Liver (tissue), 9 donors: ENCODE data around the gene TAS1R1. TPM values are rescaled to one million over a fixed set of nuclear protein-coding genes. Genes with fewer than 3 reads are reported as not detected.

ENCODE experiments used
- DNase-seq: peaks from one replicate; pipeline ENCODE4 v3.0.0-alpha.2; 2017; ENCODE audit warnings: low spot score
- H3K27ac ChIP-seq, 2 donors: one replicate each; pipeline ENCODE4 v1.7.0; 2013; ENCODE audit warnings: inconsistent platforms in 2 of 2, low read length in 2 of 2, control low read depth in 1 of 2, low read depth in 1 of 2, mild to moderate bottlenecking in 1 of 2
- H3K27me3 ChIP-seq, 4 donors: one replicate each; pipeline versions ENCODE4 v1.6.1 to v1.7.0; 2013; ENCODE audit warnings: low read length in 3 of 4, inconsistent platforms in 1 of 4, mild to moderate bottlenecking in 1 of 4, moderate library complexity in 1 of 4; ENCODE audit not compliant: control insufficient read depth in 4 of 4, insufficient read depth in 4 of 4
- H3K36me3 ChIP-seq, 4 donors: one replicate each; pipeline versions ENCODE4 v1.6.1 to v1.7.0; 2013; ENCODE audit warnings: low read length in 3 of 4, mild to moderate bottlenecking in 3 of 4, low read depth in 1 of 4, moderate library complexity in 1 of 4; ENCODE audit not compliant: control insufficient read depth in 4 of 4, insufficient read depth in 3 of 4
- H3K4me1 ChIP-seq, 4 donors: one replicate each; pipeline versions ENCODE4 v1.6.1 to v1.7.0; 2013; ENCODE audit warnings: low read length in 3 of 4, mild to moderate bottlenecking in 3 of 4, moderate library complexity in 1 of 4; ENCODE audit not compliant: control insufficient read depth in 4 of 4, insufficient read depth in 4 of 4
- H3K4me3 ChIP-seq, 3 donors: one replicate each; pipeline versions ENCODE4 v1.6.1 to v1.7.0; 2013; ENCODE audit warnings: low read length in 3 of 3, control low read depth in 1 of 3, low read depth in 1 of 3, mild to moderate bottlenecking in 1 of 3
- H3K9ac ChIP-seq, 2 donors: one replicate each; pipeline ENCODE4 v1.7.0; 2013; ENCODE audit warnings: low read length in 2 of 2, mild to moderate bottlenecking in 2 of 2, moderate library complexity in 2 of 2, control low read depth in 1 of 2, low read depth in 1 of 2
- H3K9me3 ChIP-seq, 4 donors: one replicate each; pipeline versions ENCODE4 v1.6.1 to v1.7.0; 2013; ENCODE audit warnings: low read length in 3 of 4; ENCODE audit not compliant: control insufficient read depth in 4 of 4
- FOXA1 ChIP-seq: IDR thresholded peaks from 2 replicates; pipeline ENCODE4 v1.6.1; 2016; ENCODE audit warnings: antibody characterized with exemption
- FOXA2 ChIP-seq: IDR thresholded peaks from 2 replicates; pipeline ENCODE4 v1.6.1; 2016; ENCODE audit warnings: antibody characterized with exemption
- GABPA ChIP-seq, 2 donors: IDR thresholded peaks in 1 of 2; conservative IDR thresholded peaks in 1 of 2; 2 replicates each; pipeline ENCODE4 v1.6.1; 2016; ENCODE audit warnings: antibody characterized with exemption in 2 of 2, mild to moderate bottlenecking in 1 of 2, moderate library complexity in 1 of 2
- HNF4A ChIP-seq, 2 donors: conservative IDR thresholded peaks; 2 replicates each; pipeline ENCODE4 v1.6.1; 2016; ENCODE audit warnings: antibody characterized with exemption in 2 of 2, mild to moderate bottlenecking in 2 of 2
- HNF4G ChIP-seq: IDR thresholded peaks from 2 replicates; pipeline ENCODE4 v1.6.1; 2016; ENCODE audit warnings: antibody characterized with exemption
- JUND ChIP-seq, 2 donors: IDR thresholded peaks; 2 replicates each; pipeline ENCODE4 v1.6.1; 2016; ENCODE audit warnings: antibody characterized with exemption in 2 of 2
- NR2F2 ChIP-seq: IDR thresholded peaks from 2 replicates; pipeline ENCODE4 v1.6.1; 2016; ENCODE audit warnings: antibody characterized with exemption
- RAD21 ChIP-seq, 2 donors: IDR thresholded peaks; 2 replicates each; pipeline ENCODE4 v1.6.1; 2016; ENCODE audit warnings: antibody characterized with exemption in 2 of 2, mild to moderate bottlenecking in 2 of 2
- RXRA ChIP-seq, 2 donors: IDR thresholded peaks; 2 replicates each; pipeline ENCODE4 v1.6.1; 2017 to 2018; ENCODE audit warnings: antibody characterized with exemption in 2 of 2, mild to moderate bottlenecking in 1 of 2
- SP1 ChIP-seq: IDR thresholded peaks from 2 replicates; pipeline ENCODE4 v1.6.1; 2018; ENCODE audit warnings: antibody characterized with exemption, mild to moderate bottlenecking
- TAF1 ChIP-seq: conservative IDR thresholded peaks from 2 replicates; pipeline ENCODE4 v1.6.1; 2016; ENCODE audit warnings: antibody characterized with exemption, mild to moderate bottlenecking
- YY1 ChIP-seq: IDR thresholded peaks from 2 replicates; pipeline ENCODE4 v1.6.1; 2016; ENCODE audit warnings: antibody characterized with exemption, mild to moderate bottlenecking
- WGBS: extraction: QIAGEN DNeasy Blood & Tissue Kit; methylation state at CpG from one replicate; pipeline ENCODE4 v1.1.7; 2013; 5-methylcytosine and 5-hydroxymethylcytosine counted together
- polyA plus RNA-seq, 2 donors: library from polyadenylated mRNA; stranded (reverse) in 1 of 2; unstranded in 1 of 2; fragments of 200-250 nt in 1 of 2; fragments of >200 nt in 1 of 2; fragmentation: Nextera tagmentation in 1 of 2; extraction: Ambion mirVana in 1 of 2; gene quantifications; one replicate each; pipeline versions ENCODE4 v1.2.1 to v1.2.3, GENCODE V29; 2013 to 2015
- total RNA-seq, 2 donors: library from RNA; depleted of rRNA; stranded (reverse); fragments of >200 nt; gene quantifications; one replicate each; pipeline ENCODE4 v1.2.3, GENCODE V29; 2014
- TF ChIP-seq, protein P1 (sequence below): fragments of 150-350 bp; IDR thresholded peaks from 2 replicates; pipeline ENCODE4 v1.5.1; 2017; ENCODE audit warnings: improper control_type of control experiment, low read depth, low read length; ENCODE audit not compliant: missing input control
- TF ChIP-seq, protein P2 (sequence below): IDR thresholded peaks from 2 replicates; pipeline ENCODE4 v1.6.1; 2016; ENCODE audit warnings: antibody characterized with exemption, mild to moderate bottlenecking
- TF ChIP-seq, protein P3 (sequence below): IDR thresholded peaks from 2 replicates; pipeline ENCODE4 v1.6.1; 2016; ENCODE audit warnings: antibody characterized with exemption
- donor health status: healthy.
- donor health status: healthy.
- donor health status: healthy.
- donor health status: healthy.
- donor health status: healthy.

The TAS1R1 gene
- total and polyA plus RNA-seq, 4 donors: not detected

GRCh38 chr1:6535214-6535613 lies 19.9 kb upstream of the TAS1R1 start:
- WGBS: 84% methylated on average over 4 of the region's 4 CpGs
- H3K27me3 ChIP-seq: no peaks in the 10 kb centered on the region
- H3K9ac ChIP-seq: no peak overlapping the region
- no peaks in the 10 kb centered on the region for H3K9me3 ChIP-seq
- no peak overlapping the region for H3K27ac ChIP-seq
- no peak overlapping the region for H3K4me3 ChIP-seq
- TF ChIP-seq, protein P1, sequence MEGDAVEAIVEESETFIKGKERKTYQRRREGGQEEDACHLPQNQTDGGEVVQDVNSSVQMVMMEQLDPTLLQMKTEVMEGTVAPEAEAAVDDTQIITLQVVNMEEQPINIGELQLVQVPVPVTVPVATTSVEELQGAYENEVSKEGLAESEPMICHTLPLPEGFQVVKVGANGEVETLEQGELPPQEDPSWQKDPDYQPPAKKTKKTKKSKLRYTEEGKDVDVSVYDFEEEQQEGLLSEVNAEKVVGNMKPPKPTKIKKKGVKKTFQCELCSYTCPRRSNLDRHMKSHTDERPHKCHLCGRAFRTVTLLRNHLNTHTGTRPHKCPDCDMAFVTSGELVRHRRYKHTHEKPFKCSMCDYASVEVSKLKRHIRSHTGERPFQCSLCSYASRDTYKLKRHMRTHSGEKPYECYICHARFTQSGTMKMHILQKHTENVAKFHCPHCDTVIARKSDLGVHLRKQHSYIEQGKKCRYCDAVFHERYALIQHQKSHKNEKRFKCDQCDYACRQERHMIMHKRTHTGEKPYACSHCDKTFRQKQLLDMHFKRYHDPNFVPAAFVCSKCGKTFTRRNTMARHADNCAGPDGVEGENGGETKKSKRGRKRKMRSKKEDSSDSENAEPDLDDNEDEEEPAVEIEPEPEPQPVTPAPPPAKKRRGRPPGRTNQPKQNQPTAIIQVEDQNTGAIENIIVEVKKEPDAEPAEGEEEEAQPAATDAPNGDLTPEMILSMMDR: no peak
- peak; percentile 40 for TF ChIP-seq NR2F2
- no peak for DNase-seq
- peaks cover 0 to 12% (median 9%) of the 10 kb centered on the region in 4 donors for H3K4me1 ChIP-seq
- peaks cover 8 to 29% (median 22%) of the 10 kb centered on the region in 4 donors for H3K36me3 ChIP-seq

- 89% methylated on average over 5 of the region's 5 CpGs for WGBS
- H3K4me3 ChIP-seq: no peak overlapping the region
- H3K9ac ChIP-seq: no peak overlapping the region
- no peak for DNase-seq
- TF ChIP-seq YY1 (no peak), JUND (IDR thresholded peaks at IDR 0.05) (no peak), RXRA (IDR thresholded peaks at IDR 0.05) (no peak), HNF4A (conservative IDR thresholded peaks at IDR 0.05) (no peak), NR2F2 (no peak), HNF4G (no peak), RAD21 (IDR thresholded peaks at IDR 0.05) (no peak), TAF1 (no peak), FOXA1 (no peak), GABPA (IDR thresholded peaks at IDR 0.05 in 1 of 2, conservative IDR thresholded peaks at IDR 0.05 in 1 of 2) (no peak), SP1 (no peak), FOXA2 (no peak)
- TF ChIP-seq, protein P1: no peak
- TF ChIP-seq, protein P2, sequence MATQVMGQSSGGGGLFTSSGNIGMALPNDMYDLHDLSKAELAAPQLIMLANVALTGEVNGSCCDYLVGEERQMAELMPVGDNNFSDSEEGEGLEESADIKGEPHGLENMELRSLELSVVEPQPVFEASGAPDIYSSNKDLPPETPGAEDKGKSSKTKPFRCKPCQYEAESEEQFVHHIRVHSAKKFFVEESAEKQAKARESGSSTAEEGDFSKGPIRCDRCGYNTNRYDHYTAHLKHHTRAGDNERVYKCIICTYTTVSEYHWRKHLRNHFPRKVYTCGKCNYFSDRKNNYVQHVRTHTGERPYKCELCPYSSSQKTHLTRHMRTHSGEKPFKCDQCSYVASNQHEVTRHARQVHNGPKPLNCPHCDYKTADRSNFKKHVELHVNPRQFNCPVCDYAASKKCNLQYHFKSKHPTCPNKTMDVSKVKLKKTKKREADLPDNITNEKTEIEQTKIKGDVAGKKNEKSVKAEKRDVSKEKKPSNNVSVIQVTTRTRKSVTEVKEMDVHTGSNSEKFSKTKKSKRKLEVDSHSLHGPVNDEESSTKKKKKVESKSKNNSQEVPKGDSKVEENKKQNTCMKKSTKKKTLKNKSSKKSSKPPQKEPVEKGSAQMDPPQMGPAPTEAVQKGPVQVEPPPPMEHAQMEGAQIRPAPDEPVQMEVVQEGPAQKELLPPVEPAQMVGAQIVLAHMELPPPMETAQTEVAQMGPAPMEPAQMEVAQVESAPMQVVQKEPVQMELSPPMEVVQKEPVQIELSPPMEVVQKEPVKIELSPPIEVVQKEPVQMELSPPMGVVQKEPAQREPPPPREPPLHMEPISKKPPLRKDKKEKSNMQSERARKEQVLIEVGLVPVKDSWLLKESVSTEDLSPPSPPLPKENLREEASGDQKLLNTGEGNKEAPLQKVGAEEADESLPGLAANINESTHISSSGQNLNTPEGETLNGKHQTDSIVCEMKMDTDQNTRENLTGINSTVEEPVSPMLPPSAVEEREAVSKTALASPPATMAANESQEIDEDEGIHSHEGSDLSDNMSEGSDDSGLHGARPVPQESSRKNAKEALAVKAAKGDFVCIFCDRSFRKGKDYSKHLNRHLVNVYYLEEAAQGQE: no peak
- TF ChIP-seq, protein P3, sequence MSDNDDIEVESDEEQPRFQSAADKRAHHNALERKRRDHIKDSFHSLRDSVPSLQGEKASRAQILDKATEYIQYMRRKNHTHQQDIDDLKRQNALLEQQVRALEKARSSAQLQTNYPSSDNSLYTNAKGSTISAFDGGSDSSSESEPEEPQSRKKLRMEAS: no peak
- peaks cover 10 to 27% (median 21%) of the 10 kb centered on the region in 4 donors for H3K36me3 ChIP-seq
- H3K27ac ChIP-seq: no peak overlapping the region
- no peaks in the 10 kb centered on the region for H3K27me3 ChIP-seq
- H3K9me3 ChIP-seq: no peaks in the 10 kb centered on the region
- peaks cover 0 to 12% (median 9%) of the 10 kb centered on the region in 4 donors for H3K4me1 ChIP-seq
Observed at GRCh38 chr1:6536291-6536690, 18.8 kb upstream of the TAS1R1 start.
